ENCODE data around the gene ZNF487.

Gene ZNF487

GRCh38 chr10:43471146-43471545 lies 34.2 kb downstream of the ZNF487 start:
- no peak for TF ChIP-seq ZNF274 (IDR thresholded peaks at IDR 0.05; ENCODE audit: low read depth, low read length)
- no peak overlapping the region for H3K4me3 ChIP-seq (ENCODE audit: low read length)

- no peak overlapping the region for H3K4me3 ChIP-seq (ENCODE audit: low read length)
- no peak for TF ChIP-seq ZNF274 (IDR thresholded peaks at IDR 0.05; ENCODE audit: low read depth, low read length)
These were observed 35.2 kb downstream of the ZNF487 start for GRCh38 chr10:43471935-43472720.

- no peak for TF ChIP-seq ZNF274 (IDR thresholded peaks at IDR 0.05; ENCODE audit: low read depth, low read length)
- no peak overlapping the region for H3K4me3 ChIP-seq (ENCODE audit: low read length)
These were observed 42.4 kb downstream of the ZNF487 start for GRCh38 chr10:43479275-43479674.

- H3K4me3 ChIP-seq (ENCODE audit: low read length): no peak overlapping the region
- 0 out of 2 replicates have a peak, but pooled peaks have one; percentile 31 for TF ChIP-seq ZNF274 (IDR thresholded peaks at IDR 0.05; ENCODE audit: low read depth, low read length)
These were observed 45.6 kb downstream of the ZNF487 start for GRCh38 chr10:43482319-43483078.

GRCh38 chr10:43491855-43492254 lies 54.9 kb downstream of the ZNF487 start:
- H3K4me3 ChIP-seq (ENCODE audit: low read length): no peak overlapping the region
- TF ChIP-seq ZNF274 (IDR thresholded peaks at IDR 0.05; ENCODE audit: low read depth, low read length): no peak

GRCh38 chr10:43502931-43503330 lies 66.0 kb downstream of the ZNF487 start:
- H3K4me3 ChIP-seq (ENCODE audit: low read length): no peak overlapping the region
- no peak for TF ChIP-seq ZNF274 (IDR thresholded peaks at IDR 0.05; ENCODE audit: low read depth, low read length)

- no peak overlapping the region for H3K4me3 ChIP-seq (ENCODE audit: low read length)
- peak; percentile 84 for TF ChIP-seq ZNF274 (IDR thresholded peaks at IDR 0.05; ENCODE audit: low read depth, low read length)
These were observed 87.7 kb downstream of the ZNF487 start for GRCh38 chr10:43524434-43525247.

All from GM08714 (cell line).